ENCODE results near the gene FARP2. TPM values are rescaled to one million over a fixed set of nuclear protein-coding genes. Genes with fewer than 3 reads are reported as not detected.
A peak's percentile ranks its signal among the peaks of the same experiment; 100 is the strongest.

Gene FARP2
- total and polyA plus RNA-seq, 4 donors, result 9.9 to 49.7 (median 27.4) TPM

DNA sequence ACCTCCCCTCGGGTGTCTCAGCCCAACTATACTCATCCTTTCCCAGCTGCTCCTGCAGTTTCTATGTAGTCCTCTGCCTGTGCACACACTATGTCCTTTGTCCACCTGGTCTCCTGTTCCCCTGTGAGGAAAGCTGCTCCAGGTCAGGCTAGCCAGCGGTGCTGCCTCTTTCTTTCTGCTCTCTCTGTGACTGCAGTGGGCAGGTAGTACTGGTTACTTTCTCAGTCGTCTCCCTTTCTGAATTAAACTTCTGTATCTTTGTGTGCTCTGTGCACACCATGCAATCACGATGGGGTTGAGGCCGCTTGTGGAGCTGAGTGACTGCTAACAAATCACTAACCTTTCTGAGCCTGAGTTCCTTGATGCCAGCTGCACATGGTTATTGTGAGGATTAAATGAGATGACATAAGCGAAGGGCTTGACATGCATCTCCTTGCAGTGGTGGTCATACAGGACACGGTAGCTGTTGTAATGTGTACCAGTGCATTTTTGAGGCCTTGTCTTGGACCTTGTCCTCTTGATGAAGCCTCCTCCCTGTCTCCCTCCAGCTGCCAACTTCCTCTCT is 3.5 kb downstream of the FARP2 start:
- no peaks in the 10 kb centered on the region for H3K9me3 ChIP-seq (ENCODE audit: control insufficient read depth in 4 of 4, insufficient read depth in 3 of 4, low read length in 3 of 4)
- H3K27ac ChIP-seq (ENCODE audit: low read depth in 1 of 2, low read length in 1 of 2), result no peak overlapping the region
- H3K27me3 ChIP-seq (ENCODE audit: control insufficient read depth in 3 of 3, insufficient read depth in 3 of 3, low read length in 2 of 3), result no peaks in the 10 kb centered on the region
- peaks cover 10 to 21% (median 14%) of the 10 kb centered on the region in 5 donors for H3K4me1 ChIP-seq (ENCODE audit: control insufficient read depth in 5 of 5, insufficient read depth in 5 of 5, low read length in 5 of 5)
- ATAC-seq (ENCODE audit: insufficient read depth, low FRiP score) (no peak), DNase-seq (no peak)
- no peak overlapping the region for H3K4me3 ChIP-seq
- 87 to 92% methylated on average over 7 of the region's 7 CpGs for WGBS, 2 donors
- no peak overlapping the region for H3K9ac ChIP-seq (ENCODE audit: insufficient read depth in 1 of 2, low read length in 2 of 2)
- H3K36me3 ChIP-seq (ENCODE audit: control insufficient read depth in 4 of 4, insufficient read depth in 4 of 4, low read length in 4 of 4), result peaks cover 0 to 3% (median 2%) of the 10 kb centered on the region in 4 donors
- no peak for TF ChIP-seq CTCF (IDR thresholded peaks at IDR 0.05; ENCODE audit: control extremely low read depth, extremely low read depth)

DNA sequence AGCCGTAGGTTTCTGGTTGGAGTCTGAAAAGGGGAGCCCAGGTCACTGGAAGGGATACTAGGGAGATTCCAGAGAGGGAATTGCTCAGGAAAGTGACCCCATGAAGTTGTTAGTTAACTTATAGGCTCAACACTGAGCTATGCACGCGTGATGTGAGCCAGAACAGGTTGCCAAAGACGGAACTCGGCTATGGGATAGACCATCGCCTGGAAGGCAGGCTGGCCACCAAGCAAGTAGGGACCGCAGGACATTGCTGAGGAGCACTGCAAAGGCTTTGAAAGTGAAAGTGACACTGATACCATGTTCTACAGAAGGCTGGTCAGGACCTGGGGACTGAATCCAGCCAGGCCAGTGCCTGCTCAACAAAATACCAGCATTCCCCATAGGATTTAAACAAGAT is 7.3 kb downstream of the FARP2 start:
- H3K9ac ChIP-seq (ENCODE audit: insufficient read depth in 1 of 2, low read length in 2 of 2), result no peak overlapping the region
- peaks cover 0 to 12% (median 5%) of the 10 kb centered on the region in 5 donors for H3K4me1 ChIP-seq (ENCODE audit: control insufficient read depth in 5 of 5, insufficient read depth in 5 of 5, low read length in 5 of 5)
- ATAC-seq (ENCODE audit: insufficient read depth, low FRiP score) (no peak), DNase-seq (no peak)
- H3K27ac ChIP-seq (ENCODE audit: low read depth in 1 of 2, low read length in 1 of 2), result peak overlapping the region in 1 of 2 donors; percentile 21
- WGBS, 2 donors, result 82 to 93% methylated on average over 7 of the region's 7 CpGs
- no peaks in the 10 kb centered on the region for H3K9me3 ChIP-seq (ENCODE audit: control insufficient read depth in 4 of 4, insufficient read depth in 3 of 4, low read length in 3 of 4)
- H3K4me3 ChIP-seq, result no peak overlapping the region
- H3K27me3 ChIP-seq (ENCODE audit: control insufficient read depth in 3 of 3, insufficient read depth in 3 of 3, low read length in 2 of 3), result no peaks in the 10 kb centered on the region
- TF ChIP-seq CTCF (IDR thresholded peaks at IDR 0.05; ENCODE audit: control extremely low read depth, extremely low read depth), result no peak
- peaks cover 0 to 2% (median under 1%) of the 10 kb centered on the region in 4 donors for H3K36me3 ChIP-seq (ENCODE audit: control insufficient read depth in 4 of 4, insufficient read depth in 4 of 4, low read length in 4 of 4)

DNA sequence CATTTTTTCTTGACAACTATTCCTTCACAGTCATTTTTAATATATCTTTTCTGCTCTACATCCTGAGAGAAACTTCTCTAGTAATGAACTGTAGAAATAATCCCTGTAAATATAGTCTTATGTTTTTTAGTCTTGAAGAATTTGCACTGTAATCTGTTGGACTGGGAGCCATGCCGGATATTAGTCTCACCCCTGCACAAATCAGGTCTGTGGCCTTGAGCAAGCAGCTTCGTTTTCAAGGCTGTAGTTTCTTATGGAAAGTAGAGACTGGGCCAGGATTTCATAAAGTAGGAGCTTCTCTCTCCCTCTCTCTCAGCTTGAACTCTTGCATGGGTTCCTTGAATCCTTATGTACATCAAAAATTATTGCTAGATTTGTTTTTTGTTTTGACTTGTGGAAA is 8.7 kb downstream of the FARP2 start:
- H3K4me1 ChIP-seq (ENCODE audit: control insufficient read depth in 5 of 5, insufficient read depth in 5 of 5, low read length in 5 of 5), result peaks cover 0 to 6% (median 0%) of the 10 kb centered on the region in 5 donors
- WGBS, 2 donors, result 77 to 82% methylated on average over 2 of the region's 2 CpGs

More for the DNA sequence above, 8.7 kb downstream of the FARP2 start:
- no peak for TF ChIP-seq CTCF (IDR thresholded peaks at IDR 0.05; ENCODE audit: control extremely low read depth, extremely low read depth)
- no peaks in the 10 kb centered on the region for H3K9me3 ChIP-seq (ENCODE audit: control insufficient read depth in 4 of 4, insufficient read depth in 3 of 4, low read length in 3 of 4)
- ATAC-seq (ENCODE audit: insufficient read depth, low FRiP score) (no peak), DNase-seq (no peak)
- H3K27me3 ChIP-seq (ENCODE audit: control insufficient read depth in 3 of 3, insufficient read depth in 3 of 3, low read length in 2 of 3), result no peaks in the 10 kb centered on the region
- no peak overlapping the region for H3K9ac ChIP-seq (ENCODE audit: insufficient read depth in 1 of 2, low read length in 2 of 2)
- no peak overlapping the region for H3K4me3 ChIP-seq
- H3K27ac ChIP-seq (ENCODE audit: low read depth in 1 of 2, low read length in 1 of 2), result no peak overlapping the region
- peaks cover 0 to 2% (median under 1%) of the 10 kb centered on the region in 4 donors for H3K36me3 ChIP-seq (ENCODE audit: control insufficient read depth in 4 of 4, insufficient read depth in 4 of 4, low read length in 4 of 4)

All from lung (tissue), 12 donors.